Stimulated activated CD4-positive, alpha-beta T cell treated with anti-CD3 and anti-CD28 coated beads, Interleukin-4, amount 100 ng/mL, for 24 hours (primary cell): ENCODE data around the gene RAD9B.
"Not testable (repeated sequence)": the region's sequence is repeated elsewhere in the genome, so short reads cannot be mapped to it uniquely, and the experiment has no call there.

ENCODE experiments used
- DNase-seq: peaks from one replicate; pipeline ENCODE4 v3.0.0-alpha.2; 2020

Gene RAD9B

GRCh38 chr12:110501752-110502738, at the start of gene RAD9B, which contains the start of gene VPS29:
Gene RAD9B, plus strand, starts transcription at chr12:110502331. Its CDS starts 7 bp downstream, at chr12:110502338.
Gene VPS29, minus strand, starts transcription at chr12:110502111. Its CDS starts 60 bp downstream, at chr12:110502051.
- peak; percentile 99 for DNase-seq

GRCh38 chr12:110453569-110454296, 48.4 kb upstream of the RAD9B start:
- no peak for DNase-seq

GRCh38 chr12:110458756-110459155, 43.4 kb upstream of the RAD9B start:
- no peak for DNase-seq

- not testable (repeated sequence) for DNase-seq
These were observed 40.9 kb upstream of the RAD9B start for GRCh38 chr12:110461189-110461588.

- DNase-seq, result no peak
These were observed 37.1 kb upstream of the RAD9B start for GRCh38 chr12:110465024-110465423.

- DNase-seq, result not testable (repeated sequence)
These were observed 36.4 kb upstream of the RAD9B start for GRCh38 chr12:110465765-110466164.

- DNase-seq, result no peak
These were observed 35.3 kb upstream of the RAD9B start for GRCh38 chr12:110466791-110467190.

- DNase-seq, result no peak
These were observed 34.3 kb upstream of the RAD9B start for GRCh38 chr12:110467847-110468213.

- peak; percentile 96 for DNase-seq
These were observed 33.7 kb upstream of the RAD9B start, which contains the start of the genes FAM216A and GPN3 for GRCh38 chr12:110468214-110469048. Gene FAM216A, plus strand, starts transcription at chr12:110468845. Its CDS starts 31 bp downstream, at chr12:110468876. Gene GPN3, minus strand, starts transcription at chr12:110468257. Its CDS starts 54 bp downstream, at chr12:110468203.

GRCh38 chr12:110475426-110475825, 26.7 kb upstream of the RAD9B start:
- no peak for DNase-seq

- DNase-seq, result no peak
These were observed 3.0 kb upstream of the RAD9B start for GRCh38 chr12:110498984-110499706.

GRCh38 chr12:110501399-110501751, 756 bp upstream of the RAD9B start:
- peak; percentile 32 for DNase-seq

- no peak for DNase-seq
These were observed 1.3 kb downstream of the RAD9B start for GRCh38 chr12:110503432-110503831.

- no peak for DNase-seq
These were observed 3.2 kb downstream of the RAD9B start for GRCh38 chr12:110505332-110505731.

GRCh38 chr12:110508071-110508586, 6.0 kb downstream of the RAD9B start:
- DNase-seq, result no peak

- DNase-seq, result no peak
These were observed 11.7 kb downstream of the RAD9B start for GRCh38 chr12:110513842-110514241.

GRCh38 chr12:110514363-110514762, 12.2 kb downstream of the RAD9B start:
- no peak for DNase-seq

- no peak for DNase-seq
These were observed 14.9 kb downstream of the RAD9B start for GRCh38 chr12:110516995-110517394.

- DNase-seq, result not testable (repeated sequence)
These were observed 15.9 kb downstream of the RAD9B start for GRCh38 chr12:110518014-110518413.

- peak; percentile 40 for DNase-seq
These were observed 19.0 kb downstream of the RAD9B start for GRCh38 chr12:110520876-110521712.
